ENCODE data around the gene CD151.

The CD151 gene

GRCh38 chr11:789943-790342, 42.8 kb upstream of the CD151 start, which contains the start of gene CEND1:
Gene CEND1, minus strand, starts transcription at chr11:790090. Its CDS starts 1,514 bp downstream, at chr11:788576.
- DNase-seq (ENCODE audit: insufficient read length, low spot score) (peak; percentile 48), FAIRE-seq (no peak)
- TF ChIP-seq, protein P1, sequence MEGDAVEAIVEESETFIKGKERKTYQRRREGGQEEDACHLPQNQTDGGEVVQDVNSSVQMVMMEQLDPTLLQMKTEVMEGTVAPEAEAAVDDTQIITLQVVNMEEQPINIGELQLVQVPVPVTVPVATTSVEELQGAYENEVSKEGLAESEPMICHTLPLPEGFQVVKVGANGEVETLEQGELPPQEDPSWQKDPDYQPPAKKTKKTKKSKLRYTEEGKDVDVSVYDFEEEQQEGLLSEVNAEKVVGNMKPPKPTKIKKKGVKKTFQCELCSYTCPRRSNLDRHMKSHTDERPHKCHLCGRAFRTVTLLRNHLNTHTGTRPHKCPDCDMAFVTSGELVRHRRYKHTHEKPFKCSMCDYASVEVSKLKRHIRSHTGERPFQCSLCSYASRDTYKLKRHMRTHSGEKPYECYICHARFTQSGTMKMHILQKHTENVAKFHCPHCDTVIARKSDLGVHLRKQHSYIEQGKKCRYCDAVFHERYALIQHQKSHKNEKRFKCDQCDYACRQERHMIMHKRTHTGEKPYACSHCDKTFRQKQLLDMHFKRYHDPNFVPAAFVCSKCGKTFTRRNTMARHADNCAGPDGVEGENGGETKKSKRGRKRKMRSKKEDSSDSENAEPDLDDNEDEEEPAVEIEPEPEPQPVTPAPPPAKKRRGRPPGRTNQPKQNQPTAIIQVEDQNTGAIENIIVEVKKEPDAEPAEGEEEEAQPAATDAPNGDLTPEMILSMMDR (IDR thresholded peaks at IDR 0.05; ENCODE audit: insufficient read depth, missing control alignments), result no peak

DNA sequence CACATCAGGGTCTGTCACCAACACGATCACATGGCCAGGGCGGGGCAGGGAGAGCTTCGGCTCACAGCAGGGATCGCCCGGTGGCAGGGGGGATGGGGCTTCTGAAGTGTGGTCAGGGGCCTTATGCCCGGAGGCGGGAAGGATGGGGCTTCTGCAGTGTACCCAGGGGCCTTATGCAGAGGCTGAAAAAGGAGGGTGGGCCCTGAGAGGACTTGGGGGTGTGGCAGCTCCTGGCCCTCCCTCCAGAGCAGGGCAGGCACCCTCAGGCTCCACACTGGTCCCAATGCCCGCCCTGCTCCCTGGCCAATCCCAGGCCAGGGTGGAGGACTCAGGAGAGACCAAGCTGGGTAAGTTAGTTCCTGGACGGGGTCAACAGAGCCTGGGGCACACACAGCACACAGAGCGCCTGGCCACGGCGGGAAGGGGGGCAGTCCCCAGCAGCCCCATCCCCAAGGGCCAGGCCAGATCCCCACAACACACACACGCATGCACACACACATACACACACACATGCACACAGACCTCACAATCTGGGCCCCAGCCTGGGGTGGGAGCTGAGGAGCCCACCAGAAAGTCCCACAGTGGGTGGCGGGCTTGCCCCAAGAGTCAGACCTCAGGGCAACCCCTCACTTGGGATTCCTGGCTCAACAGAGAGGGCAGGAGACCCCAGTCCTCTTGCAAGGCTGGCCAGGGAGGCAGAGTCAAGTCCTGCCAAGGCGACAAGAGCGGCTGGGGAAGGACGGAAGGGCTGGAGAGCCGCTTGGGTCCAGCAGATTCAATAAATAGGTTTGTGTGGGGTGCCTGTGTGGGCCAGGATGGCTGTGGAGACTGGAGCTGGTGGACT, 41.8 kb upstream of the CD151 start:
- DNase-seq (ENCODE audit: insufficient read length, low spot score) (no peak), FAIRE-seq (no peak)
- TF ChIP-seq, protein P1 (IDR thresholded peaks at IDR 0.05; ENCODE audit: insufficient read depth, missing control alignments), result no peak

DNA sequence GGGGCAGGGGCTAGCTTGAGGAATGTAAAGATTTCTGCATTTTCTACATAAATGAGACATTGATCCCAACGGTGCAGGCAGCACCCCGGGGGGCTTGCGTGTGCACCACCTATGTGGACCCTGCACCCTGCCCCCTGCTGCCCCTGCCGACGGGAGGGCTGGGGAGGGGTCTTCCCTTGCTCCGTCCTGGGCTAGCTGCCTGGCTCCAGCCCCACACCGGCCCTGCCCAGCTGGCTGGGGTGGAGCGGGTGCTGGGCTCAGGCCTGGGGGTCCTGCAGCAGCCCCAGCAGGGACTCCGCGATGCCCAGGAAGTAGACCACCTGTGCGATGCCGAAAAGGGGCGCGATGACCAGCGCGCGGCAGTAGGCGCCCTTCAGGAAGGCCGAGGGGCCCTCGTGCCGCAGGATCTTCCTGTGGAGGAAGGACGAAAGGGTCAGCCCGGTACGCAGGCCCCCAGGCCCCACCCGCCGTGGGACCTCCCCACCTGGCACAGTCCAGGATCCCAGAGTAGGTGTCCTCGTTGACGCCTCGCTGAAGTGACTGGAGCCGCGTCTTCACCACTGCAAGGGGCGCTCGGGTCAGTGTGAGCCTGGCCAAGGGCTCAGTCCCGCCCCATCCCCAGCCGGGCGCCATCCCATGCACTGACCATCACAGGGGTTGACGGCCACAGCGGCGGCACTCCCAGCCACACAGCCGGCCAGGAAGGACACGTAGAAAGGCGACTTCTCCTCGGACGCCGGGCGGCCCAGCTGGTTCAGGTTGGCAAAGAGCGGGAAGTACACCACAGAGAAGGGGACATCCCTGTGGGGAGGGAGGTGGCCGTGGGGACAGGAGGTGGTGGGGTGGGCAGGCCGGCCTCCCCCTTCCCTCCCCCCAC, 40.9 kb upstream of the CD151 start:
- no peak for DNase-seq (ENCODE audit: insufficient read length, low spot score)
- TF ChIP-seq, protein P1 (IDR thresholded peaks at IDR 0.05; ENCODE audit: insufficient read depth, missing control alignments), result no peak
- no peak for FAIRE-seq

- no peak for DNase-seq (ENCODE audit: insufficient read length, low spot score)
- TF ChIP-seq, protein P1 (IDR thresholded peaks at IDR 0.05; ENCODE audit: insufficient read depth, missing control alignments), result no peak
- FAIRE-seq, result no peak
Observed at GRCh38 chr11:792535-792821, 40.3 kb upstream of the CD151 start.

DNA sequence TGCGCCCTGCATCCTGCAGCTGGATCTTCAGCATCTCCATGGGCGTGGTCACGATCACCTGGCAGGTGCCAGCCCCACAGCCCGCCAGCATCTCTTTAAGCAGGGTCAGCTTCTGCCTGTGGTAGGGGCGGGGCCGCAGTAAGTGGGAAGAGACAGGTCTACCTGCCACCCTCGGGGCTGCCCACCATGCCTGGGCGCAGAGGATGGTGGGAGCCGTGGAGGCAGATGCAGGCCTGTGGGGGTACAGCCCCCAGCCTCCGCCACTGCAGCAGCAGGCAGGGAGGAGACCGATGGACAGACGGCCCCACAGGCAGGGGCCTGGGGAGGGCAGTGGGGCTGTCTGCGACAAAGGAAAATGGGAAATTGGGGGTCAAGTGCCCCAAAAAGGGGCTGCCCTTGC, 39.9 kb upstream of the CD151 start:
- DNase-seq (ENCODE audit: insufficient read length, low spot score) (no peak), FAIRE-seq (no peak)
- TF ChIP-seq, protein P1 (IDR thresholded peaks at IDR 0.05; ENCODE audit: insufficient read depth, missing control alignments), result no peak

GRCh38 chr11:793556-793955, 39.2 kb upstream of the CD151 start:
- DNase-seq (ENCODE audit: insufficient read length, low spot score) (no peak), FAIRE-seq (no peak)
- TF ChIP-seq, protein P1 (IDR thresholded peaks at IDR 0.05; ENCODE audit: insufficient read depth, missing control alignments), result no peak
